Body of pancreas (tissue), 4 donors: ENCODE measurements around the gene MALT1.
A peak's percentile ranks its signal among the peaks of the same experiment; 100 is the strongest.

Experiments
- CTCF ChIP-seq, 7 experiments: fragments of 450-650 bp in 4 of 7; fragments of 200-600 bp in 3 of 7; sonication (generic) in 3 of 7; IDR thresholded peaks; one replicate each; pipeline ENCODE4 v1.5.1; 2016 to 2019; ENCODE audit warnings: antibody characterized with exemption in 7 of 7
- POLR2A ChIP-seq, 3 donors: fragments of 450-650 bp; IDR thresholded peaks; one replicate each; pipeline ENCODE4 v1.6.1; 2016; ENCODE audit warnings: antibody characterized with exemption in 3 of 3, mild to moderate bottlenecking in 2 of 3

- peak in 1 of 3 donors; percentile 2 for TF ChIP-seq POLR2A (IDR thresholded peaks at IDR 0.05)
- no peak for TF ChIP-seq CTCF (IDR thresholded peaks at IDR 0.05)
Observed at GRCh38 chr18:58785171-58785805, 114.0 kb downstream of the MALT1 start.
